Measurements from ENCODE around the gene FZD2. TPM values are rescaled to one million over a fixed set of nuclear protein-coding genes. Genes with fewer than 3 reads are reported as not detected.

FZD2 gene
- polyA plus RNA-seq, 3 donors = 24.5 to 45.7 (median 32.3) TPM

GRCh38 chr17:44595216-44595775, 38.0 kb downstream of the FZD2 start:
- DNase-seq (ENCODE audit: extremely low read depth in 1 of 11, low read depth in 9 of 11, low spot score in 4 of 11) = no peak

GRCh38 chr17:44598329-44598728, 41.0 kb downstream of the FZD2 start:
- DNase-seq (ENCODE audit: extremely low read depth in 1 of 11, low read depth in 9 of 11, low spot score in 4 of 11) = no peak

GRCh38 chr17:44598932-44599297, 41.6 kb downstream of the FZD2 start:
- no peak for DNase-seq (ENCODE audit: extremely low read depth in 1 of 11, low read depth in 9 of 11, low spot score in 4 of 11)

- DNase-seq (ENCODE audit: extremely low read depth in 1 of 11, low read depth in 9 of 11, low spot score in 4 of 11) = peak in 8 of 11 donors; percentile 42 to 65 (median 49)
Measured at GRCh38 chr17:44599298-44600175, 42.3 kb downstream of the FZD2 start.

GRCh38 chr17:44601539-44601938, 44.3 kb downstream of the FZD2 start:
- no peak for DNase-seq (ENCODE audit: extremely low read depth in 1 of 11, low read depth in 9 of 11, low spot score in 4 of 11)

GRCh38 chr17:44601973-44602372, 44.7 kb downstream of the FZD2 start:
- no peak for DNase-seq (ENCODE audit: extremely low read depth in 1 of 11, low read depth in 9 of 11, low spot score in 4 of 11)

GRCh38 chr17:44602390-44602789, 45.1 kb downstream of the FZD2 start:
- no peak for DNase-seq (ENCODE audit: extremely low read depth in 1 of 11, low read depth in 9 of 11, low spot score in 4 of 11)

- DNase-seq (ENCODE audit: extremely low read depth in 1 of 11, low read depth in 9 of 11, low spot score in 4 of 11) = no peak
Measured at GRCh38 chr17:44602970-44603369, 45.7 kb downstream of the FZD2 start.

- no peak for DNase-seq (ENCODE audit: extremely low read depth in 1 of 11, low read depth in 9 of 11, low spot score in 4 of 11)
Measured at GRCh38 chr17:44604116-44604761, 47.0 kb downstream of the FZD2 start.

- no peak for DNase-seq (ENCODE audit: extremely low read depth in 1 of 11, low read depth in 9 of 11, low spot score in 4 of 11)
Measured at GRCh38 chr17:44604768-44605485, 47.6 kb downstream of the FZD2 start.

- DNase-seq (ENCODE audit: extremely low read depth in 1 of 11, low read depth in 9 of 11, low spot score in 4 of 11) = no peak
Measured at GRCh38 chr17:44606658-44607057, 49.4 kb downstream of the FZD2 start.

GRCh38 chr17:44607836-44608690, 50.8 kb downstream of the FZD2 start:
- DNase-seq (ENCODE audit: extremely low read depth in 1 of 11, low read depth in 9 of 11, low spot score in 4 of 11) = peak in 8 of 11 donors; percentile 66 to 87 (median 75)

GRCh38 chr17:44608727-44609435, 51.6 kb downstream of the FZD2 start:
- no peak for DNase-seq (ENCODE audit: extremely low read depth in 1 of 11, low read depth in 9 of 11, low spot score in 4 of 11)

GRCh38 chr17:44610331-44610730, 53.0 kb downstream of the FZD2 start:
- DNase-seq (ENCODE audit: extremely low read depth in 1 of 11, low read depth in 9 of 11, low spot score in 4 of 11) = no peak

All from renal cortex interstitium (tissue), 11 donors.